CD14-positive monocyte (primary cell): ENCODE measurements around the gene PRLH. TPM values are rescaled to one million over a fixed set of nuclear protein-coding genes. Genes with fewer than 3 reads are reported as not detected.

Source experiments
- DNase-seq, 3 donors: peaks; one replicate each; pipeline ENCODE4 v3.0.0-alpha.2; 2011 to 2022
- H2AFZ ChIP-seq: 2 replicates; pipeline ENCODE4 v1.6.0; 2012; ENCODE audit warnings: mild to moderate bottlenecking, low read depth, low read length, inconsistent platforms; ENCODE audit not compliant: insufficient read depth, poor library complexity, severe bottlenecking
- H3K27ac ChIP-seq, 2 donors: 1 replicate in 1 of 2; 2 replicates in 1 of 2; pipeline ENCODE4 v1.5.1; 2012 to 2013; ENCODE audit warnings: low read length in 2 of 2, control low read depth in 1 of 2, inconsistent platforms in 1 of 2, low read depth in 1 of 2, mild to moderate bottlenecking in 1 of 2
- H3K27me3 ChIP-seq, 2 donors: one replicate each; pipeline versions ENCODE4 v1.6.0 to v1.6.1; 2011 to 2013; ENCODE audit warnings: low read length in 2 of 2; ENCODE audit not compliant: control insufficient read depth in 2 of 2, insufficient read depth in 2 of 2
- H3K36me3 ChIP-seq, 2 donors: replicated peaks in 1 of 2; 1 replicate in 1 of 2; 2 replicates in 1 of 2; pipeline versions ENCODE4 v1.5.1 to v1.6.1; 2012 to 2013; ENCODE audit warnings: low read length in 2 of 2, control low read depth in 1 of 2, inconsistent platforms in 1 of 2, mild to moderate bottlenecking in 1 of 2; ENCODE audit not compliant: insufficient read depth in 2 of 2, control insufficient read depth in 1 of 2
- H3K4me1 ChIP-seq, 2 donors: 1 replicate in 1 of 2; 2 replicates in 1 of 2; pipeline versions ENCODE4 v1.5.1 to v1.6.1; 2012 to 2013; ENCODE audit warnings: low read length in 2 of 2, control low read depth in 1 of 2, inconsistent platforms in 1 of 2, mild to moderate bottlenecking in 1 of 2, moderate library complexity in 1 of 2; ENCODE audit not compliant: insufficient read depth in 2 of 2, control insufficient read depth in 1 of 2
- H3K4me2 ChIP-seq: replicated peaks from 2 replicates; pipeline ENCODE3; 2012; ENCODE audit warnings: low read length, moderate library complexity, mild to moderate bottlenecking; ENCODE audit not compliant: poor library complexity, severe bottlenecking; ENCODE audit errors: extremely low read depth
- H3K4me3 ChIP-seq, 3 experiments: fragments of 200-600 bp in 1 of 3; sonication (generic) in 1 of 3; replicated peaks in 1 of 3; 1 replicate in 2 of 3; 2 replicates in 1 of 3; pipeline ENCODE4 v1.5.1; 2011 to 2013; ENCODE audit warnings: low read length in 3 of 3, mild to moderate bottlenecking in 3 of 3, control low read depth in 2 of 3, low read depth in 2 of 3, inconsistent platforms in 1 of 3, moderate library complexity in 1 of 3
- H3K79me2 ChIP-seq: 2 replicates; pipeline ENCODE4 v1.6.0; 2012; ENCODE audit warnings: mild to moderate bottlenecking, control low read depth, inconsistent platforms, low read length, moderate library complexity; ENCODE audit not compliant: insufficient read depth
- H3K9ac ChIP-seq: 2 replicates; pipeline ENCODE4 v1.6.0; 2017; ENCODE audit warnings: low read length, mild to moderate bottlenecking; ENCODE audit not compliant: insufficient read depth, poor library complexity, severe bottlenecking
- H3K9me3 ChIP-seq, 2 donors: replicated peaks in 1 of 2; 1 replicate in 1 of 2; 2 replicates in 1 of 2; pipeline versions ENCODE4 v1.5.1 to v1.6.1; 2012 to 2013; ENCODE audit warnings: low read length in 2 of 2, control low read depth in 1 of 2; ENCODE audit not compliant: control insufficient read depth in 1 of 2, insufficient read depth in 1 of 2
- H4K20me1 ChIP-seq: 2 replicates; pipeline ENCODE4 v1.6.0; 2012; ENCODE audit warnings: mild to moderate bottlenecking, low read length, control low read depth, moderate library complexity; ENCODE audit not compliant: insufficient read depth
- H3K27ac Mint-ChIP-seq, 7 donors: one replicate each; pipeline ENCODE4 v1.8.0; 2020; ENCODE audit warnings: mild to moderate bottlenecking in 7 of 7, mixed read lengths in 7 of 7, moderate library complexity in 6 of 7, inconsistent platforms in 2 of 7
- H3K27me3 Mint-ChIP-seq, 3 donors: one replicate each; pipeline ENCODE4 v1.8.0; 2021 to 2022; ENCODE audit warnings: low read depth in 3 of 3, mild to moderate bottlenecking in 3 of 3, mixed read lengths in 3 of 3, moderate library complexity in 3 of 3, inconsistent platforms in 1 of 3
- H3K36me3 Mint-ChIP-seq, 2 donors: one replicate each; pipeline ENCODE4 v1.8.0; 2020; ENCODE audit warnings: mixed read lengths in 2 of 2, inconsistent platforms in 1 of 2, mild to moderate bottlenecking in 1 of 2
- H3K4me1 Mint-ChIP-seq: one replicate; pipeline ENCODE4 v1.8.0; 2020; ENCODE audit warnings: mild to moderate bottlenecking, mixed read lengths
- H3K4me3 Mint-ChIP-seq, 2 donors: one replicate each; pipeline ENCODE4 v1.8.0; 2020; ENCODE audit warnings: mild to moderate bottlenecking in 2 of 2, mixed read lengths in 2 of 2, moderate library complexity in 1 of 2
- H3K9me3 Mint-ChIP-seq, 7 donors: one replicate each; pipeline ENCODE4 v1.8.0; 2020 to 2022; ENCODE audit warnings: mixed read lengths in 7 of 7, mild to moderate bottlenecking in 6 of 7, moderate library complexity in 6 of 7, inconsistent platforms in 2 of 7
- CTCF ChIP-seq: fragments of 200-600 bp; IDR thresholded peaks from one replicate; pipeline ENCODE4 v1.8.0; 2022; ENCODE audit warnings: antibody characterized with exemption, mild to moderate bottlenecking
- WGBS: methylation state at CpG from one replicate; pipeline ENCODE4 v1.1.5; 2013; ENCODE audit warnings: missing lambda C conversion rate; ENCODE audit not compliant: insufficient coverage; 5-methylcytosine and 5-hydroxymethylcytosine counted together
- intact Hi-C, 2 donors: fragments of 100-400 bp; cut with micrococcal nuclease; formaldehyde crosslinking; loops; one replicate each; pipeline versions ENCODE4 v1.15.0 to v1.15.1; 2023
- polyA plus RNA-seq, 3 donors: library from polyadenylated mRNA; depleted of rRNA in 1 of 3; unstranded in 2 of 3; stranded (reverse) in 1 of 3; fragments of 300-500 nt in 2 of 3; fragments of >200 nt in 1 of 3; fragmentation: Illumina TruSeq in 2 of 3; gene quantifications; 1 replicate in 2 of 3; 2 replicates in 1 of 3; pipeline ENCODE4 v1.2.3, GENCODE V29; 2012 to 2021

Gene PRLH
- polyA plus RNA-seq, 3 donors = not detected

- Histone ChIP-seq H3K27ac (no peak overlapping the region), H3K9ac (no peak overlapping the region), H2AFZ (no peak overlapping the region), H3K27me3 (no peaks in the 10 kb centered on the region), H3K36me3 (no peaks in the 10 kb centered on the region), H3K4me1 (no peaks in the 10 kb centered on the region), H3K9me3 (no peaks in the 10 kb centered on the region), H3K4me3 (no peak overlapping the region), H3K4me2 (no peak overlapping the region), H3K79me2 (no peaks in the 10 kb centered on the region), H4K20me1 (no peaks in the 10 kb centered on the region)
- no peak for TF ChIP-seq CTCF
- Mint-ChIP-seq H3K4me3 (no peak overlapping the region), H3K36me3 (no peaks in the 10 kb centered on the region), H3K27ac (no peak overlapping the region), H3K27me3 (peaks cover 0 to 3% (median 1%) of the 10 kb centered on the region in 3 donors), H3K9me3 (peaks cover 0 to 2% (median 0%) of the 10 kb centered on the region in 7 donors), H3K4me1 (no peaks in the 10 kb centered on the region)
- DNase-seq = no peak
- intact Hi-C loops = no loop called here
- 94% methylated on average over 5 of the region's 6 CpGs for WGBS
Measured at GRCh38 chr2:237520290-237520689, 46.1 kb upstream of the PRLH start.

GRCh38 chr2:237524631-237525030 is 41.7 kb upstream of the PRLH start:
- H3K4me1 Mint-ChIP-seq = peaks cover 5% of the 10 kb centered on the region

More at GRCh38 chr2:237524631-237525030, 41.7 kb upstream of the PRLH start:
- H2AFZ ChIP-seq = no peak overlapping the region
- Mint-ChIP-seq H3K9me3 (no peaks in the 10 kb centered on the region), H3K27ac (no peak overlapping the region), H3K36me3 (no peaks in the 10 kb centered on the region), H3K4me3 (no peak overlapping the region), H3K27me3 (peaks cover 0 to 3% (median 0%) of the 10 kb centered on the region in 3 donors)
- WGBS = 86% methylated on average over 6 of the region's 6 CpGs
- H3K9ac ChIP-seq = no peak overlapping the region
- no peak for DNase-seq
- H3K9me3 ChIP-seq = no peaks in the 10 kb centered on the region
- H3K27ac ChIP-seq = no peak overlapping the region
- no peaks in the 10 kb centered on the region for H3K79me2 ChIP-seq
- peaks cover 3 to 4% of the 10 kb centered on the region in 2 donors for H3K4me1 ChIP-seq
- intact Hi-C loops = no loop called here
- H4K20me1 ChIP-seq = no peaks in the 10 kb centered on the region
- no peaks in the 10 kb centered on the region for H3K36me3 ChIP-seq
- no peak for TF ChIP-seq CTCF
- no peak overlapping the region for H3K4me3 ChIP-seq
- no peaks in the 10 kb centered on the region for H3K27me3 ChIP-seq
- no peak overlapping the region for H3K4me2 ChIP-seq
